ENCODE data around the gene PEX19.
A peak's percentile ranks its signal among the peaks of the same experiment; 100 is the strongest.

Gene PEX19

GRCh38 chr1:160284782-160285344 is at the start of gene PEX19:
Gene PEX19 (minus strand): TSS chr1:160285133. CDS start chr1:160285124, 9 bp downstream.
- H3K27me3 ChIP-seq (ENCODE audit: low read depth), result no peaks in the 10 kb centered on the region
- H3K36me3 ChIP-seq (replicated peaks), result peaks cover 34% of the 10 kb centered on the region
- peak within 1 kb of the TSS; percentile 76 for H3K4me3 ChIP-seq
- H3K9me3 ChIP-seq, result no peaks in the 10 kb centered on the region
- H3K4me1 ChIP-seq, result peaks cover 3% of the 10 kb centered on the region
- in situ Hi-C loops (cut with MboI; ENCODE audit: low sequenced_read_pairs), result no loop called here
- peak; percentile 85 to 96 for DNase-seq (ENCODE audit: low spot score in 2 of 2)

DNA sequence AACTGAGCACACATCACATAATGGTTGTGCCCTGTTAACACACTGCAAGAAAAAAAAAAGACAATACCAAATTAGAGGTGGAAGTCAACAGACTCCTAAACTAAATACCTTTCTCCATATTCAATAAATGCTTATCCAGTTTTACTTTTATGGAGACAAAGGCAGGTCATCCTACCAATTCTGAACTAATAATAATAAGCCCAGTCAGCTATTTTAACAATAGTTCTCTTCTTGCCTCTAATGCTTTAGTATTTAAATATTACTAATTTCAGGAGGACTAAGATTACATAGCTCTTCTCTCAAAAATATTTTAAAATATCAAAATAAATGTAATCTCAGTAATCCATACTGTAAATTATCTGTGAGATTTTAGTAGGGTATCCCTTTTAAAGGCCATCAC is 47.6 kb upstream of the PEX19 start:
- no peaks in the 10 kb centered on the region for H3K9me3 ChIP-seq
- in situ Hi-C loops (cut with MboI; ENCODE audit: low sequenced_read_pairs), result no loop called here

DNA sequence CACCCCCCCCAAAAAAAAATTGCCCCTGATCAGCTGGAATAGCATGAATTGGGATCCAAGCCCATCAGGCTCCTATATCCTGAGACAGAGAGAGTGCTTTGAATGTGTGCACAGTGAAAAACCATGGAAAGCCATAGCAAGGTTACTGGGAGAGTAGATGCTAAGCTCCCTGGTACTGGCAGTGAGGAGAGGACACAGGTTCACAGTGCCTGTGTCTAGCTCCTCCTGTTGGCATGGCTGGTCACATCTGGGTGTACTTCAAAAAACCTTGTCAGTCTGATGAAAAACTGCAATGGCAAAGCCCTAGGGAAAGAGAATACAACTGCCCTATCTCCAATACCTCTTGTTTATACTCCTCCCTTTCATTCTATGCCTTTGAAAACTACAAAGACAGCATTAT is 45.2 kb upstream of the PEX19 start:
- no peak overlapping the region for H3K4me3 ChIP-seq
- H3K4me1 ChIP-seq, result no peaks in the 10 kb centered on the region
- DNase-seq (ENCODE audit: low spot score in 2 of 2), result no peak
- H3K27me3 ChIP-seq (ENCODE audit: low read depth), result no peaks in the 10 kb centered on the region
- H3K36me3 ChIP-seq (replicated peaks), result peaks cover 92% of the 10 kb centered on the region
- no peaks in the 10 kb centered on the region for H3K9me3 ChIP-seq
- in situ Hi-C loops (cut with MboI; ENCODE audit: low sequenced_read_pairs), result no loop called here

More for the DNA sequence above, 47.6 kb upstream of the PEX19 start:
- H3K36me3 ChIP-seq (replicated peaks), result peaks cover 85% of the 10 kb centered on the region
- H3K27me3 ChIP-seq (ENCODE audit: low read depth), result no peaks in the 10 kb centered on the region
- no peaks in the 10 kb centered on the region for H3K4me1 ChIP-seq
- H3K4me3 ChIP-seq, result no peak overlapping the region
- DNase-seq (ENCODE audit: low spot score in 2 of 2), result no peak

DNA sequence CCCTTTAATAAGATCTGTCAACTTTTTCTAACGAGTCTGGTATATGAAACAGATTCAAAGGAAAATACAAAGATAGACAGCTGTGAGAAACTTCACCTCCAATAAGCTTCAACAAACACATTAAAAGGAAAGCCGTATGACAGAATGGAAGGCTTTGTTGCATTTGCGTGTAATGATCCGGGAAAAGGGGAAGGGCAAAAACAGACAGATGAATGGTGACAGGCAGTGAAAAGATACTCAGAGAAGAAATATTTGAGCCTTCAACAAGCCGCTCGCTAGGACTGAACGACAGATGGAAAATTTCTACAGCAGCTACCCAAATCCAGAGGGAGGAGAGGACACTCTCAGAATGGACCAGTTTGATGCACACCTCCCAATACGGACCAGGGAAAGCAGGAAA is 43.3 kb upstream of the PEX19 start:
- H3K4me1 ChIP-seq, result no peaks in the 10 kb centered on the region
- H3K27me3 ChIP-seq (ENCODE audit: low read depth), result no peaks in the 10 kb centered on the region
- in situ Hi-C loops (cut with MboI; ENCODE audit: low sequenced_read_pairs), result no loop called here
- no peaks in the 10 kb centered on the region for H3K9me3 ChIP-seq
- peaks cover 88% of the 10 kb centered on the region for H3K36me3 ChIP-seq (replicated peaks)
- no peak for DNase-seq (ENCODE audit: low spot score in 2 of 2)
- no peak overlapping the region for H3K4me3 ChIP-seq

DNA sequence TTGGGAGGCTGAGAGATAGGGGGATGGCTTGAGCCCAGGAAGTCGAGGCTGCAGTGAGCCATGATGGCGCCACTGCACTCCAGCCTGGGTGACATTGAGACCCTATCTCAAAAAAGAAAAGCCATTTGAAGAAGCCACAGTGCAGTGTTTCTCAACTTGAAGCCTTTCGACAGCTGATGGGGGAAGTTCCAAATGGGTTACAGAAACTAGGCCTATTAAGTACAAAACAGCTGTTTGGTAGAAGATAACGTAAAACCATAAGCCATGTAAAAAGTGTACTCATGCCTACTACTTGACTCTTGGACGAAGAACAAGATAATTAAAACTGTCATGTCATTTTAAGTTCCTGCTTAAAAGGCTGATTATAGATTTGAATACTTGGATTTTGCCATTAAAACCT is 41.5 kb upstream of the PEX19 start:
- in situ Hi-C loops (cut with MboI; ENCODE audit: low sequenced_read_pairs), result no loop called here
- Histone ChIP-seq H3K36me3 (replicated peaks) (peaks cover 89% of the 10 kb centered on the region), H3K9me3 (no peaks in the 10 kb centered on the region), H3K27me3 (ENCODE audit: low read depth) (no peaks in the 10 kb centered on the region), H3K4me3 (no peak overlapping the region), H3K4me1 (no peaks in the 10 kb centered on the region)
- no peak for DNase-seq (ENCODE audit: low spot score in 2 of 2)

DNA sequence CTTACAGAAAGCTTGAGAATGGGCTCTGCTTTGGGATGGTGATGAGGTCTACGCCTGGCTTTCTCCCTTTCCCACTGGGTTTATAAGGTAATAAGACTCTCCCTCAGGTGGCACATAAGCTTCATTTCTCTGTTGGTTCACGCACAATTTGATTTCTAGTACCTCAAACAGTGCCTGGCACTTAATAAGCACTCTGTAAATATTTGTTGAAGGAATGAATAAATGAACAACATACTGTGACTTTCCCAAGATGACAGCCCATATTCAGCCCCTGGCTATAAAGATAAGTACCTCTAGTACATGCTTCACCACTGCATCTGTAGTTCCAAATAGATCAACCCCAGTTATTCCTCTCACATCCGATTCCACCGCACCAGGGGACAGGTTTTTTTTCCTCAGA is 40.3 kb upstream of the PEX19 start:
- Histone ChIP-seq H3K4me3 (no peak overlapping the region), H3K27me3 (ENCODE audit: low read depth) (no peaks in the 10 kb centered on the region), H3K9me3 (no peaks in the 10 kb centered on the region), H3K4me1 (no peaks in the 10 kb centered on the region), H3K36me3 (replicated peaks) (peaks cover 79% of the 10 kb centered on the region)
- no peak for DNase-seq (ENCODE audit: low spot score in 2 of 2)
- in situ Hi-C loops (cut with MboI; ENCODE audit: low sequenced_read_pairs), result no loop called here

GRCh38 chr1:160322831-160323230 is 37.9 kb upstream of the PEX19 start:
- Histone ChIP-seq H3K4me3 (no peak overlapping the region), H3K36me3 (replicated peaks) (peaks cover 65% of the 10 kb centered on the region), H3K9me3 (no peaks in the 10 kb centered on the region), H3K27me3 (ENCODE audit: low read depth) (no peaks in the 10 kb centered on the region), H3K4me1 (no peaks in the 10 kb centered on the region)
- DNase-seq (ENCODE audit: low spot score in 2 of 2), result no peak
- in situ Hi-C loops (cut with MboI; ENCODE audit: low sequenced_read_pairs), result no loop called here

DNA sequence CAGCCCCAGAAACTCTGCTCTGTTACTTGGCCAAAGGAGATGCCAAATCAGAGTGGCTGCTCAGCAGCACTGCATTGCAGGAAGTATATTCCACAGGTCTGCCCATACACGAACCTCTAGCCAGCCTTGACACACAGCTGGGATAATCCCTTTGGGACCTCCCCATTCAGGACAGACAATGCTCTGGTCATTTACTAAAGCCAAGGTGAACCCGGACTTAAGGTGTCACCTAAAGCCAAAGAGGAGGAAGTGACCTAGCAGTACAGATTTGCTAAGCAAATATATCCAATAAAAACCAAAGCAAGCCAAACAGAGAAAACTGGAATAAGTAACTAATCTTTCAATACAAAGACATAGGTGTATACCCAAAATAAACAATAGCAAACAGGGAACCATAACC is 30.4 kb upstream of the PEX19 start:
- Histone ChIP-seq H3K27me3 (ENCODE audit: low read depth) (no peaks in the 10 kb centered on the region), H3K4me1 (no peaks in the 10 kb centered on the region), H3K4me3 (no peak overlapping the region), H3K36me3 (replicated peaks) (peaks cover 85% of the 10 kb centered on the region), H3K9me3 (no peaks in the 10 kb centered on the region)
- in situ Hi-C loops (cut with MboI; ENCODE audit: low sequenced_read_pairs), result no loop called here
- DNase-seq (ENCODE audit: low spot score in 2 of 2), result no peak

- in situ Hi-C loops (cut with MboI; ENCODE audit: low sequenced_read_pairs), result no loop called here
- H3K36me3 ChIP-seq (replicated peaks), result peaks cover 97% of the 10 kb centered on the region
- DNase-seq (ENCODE audit: low spot score in 2 of 2), result no peak
- no peaks in the 10 kb centered on the region for H3K9me3 ChIP-seq
- no peaks in the 10 kb centered on the region for H3K4me1 ChIP-seq
- H3K4me3 ChIP-seq, result no peak overlapping the region
- no peaks in the 10 kb centered on the region for H3K27me3 ChIP-seq (ENCODE audit: low read depth)
These were observed 24.6 kb upstream of the PEX19 start for GRCh38 chr1:160309571-160309970.

DNA sequence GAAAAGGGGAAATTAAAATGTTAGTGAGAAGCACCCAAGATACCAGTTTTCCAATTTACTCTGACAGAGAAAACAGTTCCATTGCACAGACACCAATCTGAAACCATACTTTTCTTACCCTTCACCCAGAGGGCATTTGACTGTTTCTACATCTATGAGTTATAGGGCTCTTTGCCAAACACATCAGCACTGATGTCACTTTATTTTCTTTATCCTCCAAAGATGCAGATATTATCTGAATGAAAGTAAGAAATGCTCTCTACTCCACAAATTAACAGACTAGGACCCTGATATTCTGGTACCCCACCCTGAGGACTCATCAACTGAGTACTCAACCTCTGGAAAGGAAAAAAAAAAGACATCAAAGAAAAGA is 24.2 kb upstream of the PEX19 start:
- Histone ChIP-seq H3K4me3 (no peak overlapping the region), H3K9me3 (no peaks in the 10 kb centered on the region), H3K36me3 (replicated peaks) (peaks cover 97% of the 10 kb centered on the region), H3K4me1 (no peaks in the 10 kb centered on the region), H3K27me3 (ENCODE audit: low read depth) (no peaks in the 10 kb centered on the region)
- DNase-seq (ENCODE audit: low spot score in 2 of 2), result no peak
- in situ Hi-C loops (cut with MboI; ENCODE audit: low sequenced_read_pairs), result no loop called here

GRCh38 chr1:160308451-160309184 is 23.7 kb upstream of the PEX19 start:
- Histone ChIP-seq H3K27me3 (ENCODE audit: low read depth) (no peaks in the 10 kb centered on the region), H3K9me3 (no peaks in the 10 kb centered on the region), H3K36me3 (replicated peaks) (peaks cover 97% of the 10 kb centered on the region), H3K4me1 (no peaks in the 10 kb centered on the region), H3K4me3 (no peak overlapping the region)
- DNase-seq (ENCODE audit: low spot score in 2 of 2), result no peak
- in situ Hi-C loops (cut with MboI; ENCODE audit: low sequenced_read_pairs), result no loop called here

DNA sequence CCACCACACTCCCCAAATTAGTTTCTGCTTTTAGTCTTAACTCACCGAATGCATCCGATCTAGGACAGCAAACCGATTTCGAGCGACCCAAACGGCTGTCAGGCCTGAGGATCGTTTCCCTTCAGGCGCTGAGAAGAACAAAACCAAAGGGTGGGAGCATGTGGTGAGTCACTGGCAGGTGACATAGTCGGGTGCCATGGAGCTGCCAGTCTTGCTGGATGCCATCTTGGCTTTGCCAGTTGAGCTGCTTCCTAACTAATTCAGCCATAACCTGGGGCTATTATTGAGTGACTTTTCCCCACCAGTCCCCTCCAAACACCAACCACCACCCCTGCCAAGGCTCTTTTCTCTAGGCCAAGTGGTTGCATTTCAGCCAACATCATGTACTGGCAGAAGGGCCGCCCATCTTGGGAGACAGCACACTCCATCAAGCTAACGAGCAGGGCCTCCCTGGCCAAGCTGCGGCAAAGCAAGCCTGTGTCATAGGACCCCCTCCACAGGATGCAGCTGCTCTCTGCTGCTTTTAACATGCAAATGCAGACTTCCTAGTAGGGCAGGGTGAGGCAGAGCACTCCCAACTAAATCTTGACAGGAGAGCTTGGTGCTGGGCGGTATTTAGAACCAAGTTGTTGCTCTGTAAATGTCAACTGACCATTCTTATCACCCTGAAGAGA is 22.3 kb upstream of the PEX19 start:
- H3K4me1 ChIP-seq, result no peaks in the 10 kb centered on the region
- H3K36me3 ChIP-seq (replicated peaks), result peaks cover 92% of the 10 kb centered on the region
- no peaks in the 10 kb centered on the region for H3K27me3 ChIP-seq (ENCODE audit: low read depth)
- no peaks in the 10 kb centered on the region for H3K9me3 ChIP-seq
- no peak overlapping the region for H3K4me3 ChIP-seq
- no peak for DNase-seq (ENCODE audit: low spot score in 2 of 2)
- in situ Hi-C loops (cut with MboI; ENCODE audit: low sequenced_read_pairs), result no loop called here

DNA sequence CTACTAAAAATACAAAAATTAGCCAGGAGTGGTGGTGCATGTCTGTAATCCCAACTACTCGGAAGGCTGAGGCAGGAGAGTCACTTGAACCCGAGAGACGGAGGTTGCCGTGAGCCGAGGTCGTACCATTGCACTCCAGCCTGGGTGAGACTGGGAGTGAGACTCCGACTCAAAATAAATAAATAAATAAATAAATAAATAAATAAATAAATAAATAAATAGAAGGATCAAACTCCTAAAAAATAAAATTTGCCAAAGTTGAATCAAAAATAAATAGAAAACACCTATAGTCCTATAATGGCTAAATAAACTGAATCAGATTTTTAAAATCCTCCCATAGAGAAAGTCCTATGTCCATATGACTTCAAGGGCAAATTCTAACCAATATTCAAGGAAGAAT is 15.2 kb upstream of the PEX19 start:
- H3K36me3 ChIP-seq (replicated peaks), result peaks cover 81% of the 10 kb centered on the region
- no peaks in the 10 kb centered on the region for H3K4me1 ChIP-seq
- H3K9me3 ChIP-seq, result no peaks in the 10 kb centered on the region
- in situ Hi-C loops (cut with MboI; ENCODE audit: low sequenced_read_pairs), result no loop called here
- no peak for DNase-seq (ENCODE audit: low spot score in 2 of 2)
- no peaks in the 10 kb centered on the region for H3K27me3 ChIP-seq (ENCODE audit: low read depth)
- no peak overlapping the region for H3K4me3 ChIP-seq

DNA sequence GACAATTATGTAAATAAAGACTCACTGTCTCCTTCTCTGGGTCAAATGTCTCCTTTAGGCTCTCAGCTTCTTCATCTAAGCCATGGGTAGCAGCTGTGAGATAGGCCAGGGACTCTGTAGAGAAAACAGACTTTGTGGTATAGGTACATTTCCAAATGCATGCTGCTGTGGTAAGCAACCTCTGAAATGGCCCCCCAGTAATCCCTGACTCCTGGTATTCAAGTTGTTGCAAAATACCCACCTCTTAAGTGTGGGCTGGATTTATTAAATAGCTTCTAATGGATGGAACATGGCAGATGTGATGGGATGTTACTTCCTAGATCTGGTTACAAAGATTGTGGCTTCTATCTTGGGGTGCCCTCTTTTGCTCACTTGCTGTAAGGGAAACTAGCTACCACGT is 11.1 kb upstream of the PEX19 start:
- no peaks in the 10 kb centered on the region for H3K27me3 ChIP-seq (ENCODE audit: low read depth)
- no peak for DNase-seq (ENCODE audit: low spot score in 2 of 2)
- H3K4me3 ChIP-seq, result no peak overlapping the region
- no peaks in the 10 kb centered on the region for H3K4me1 ChIP-seq
- peaks cover 92% of the 10 kb centered on the region for H3K36me3 ChIP-seq (replicated peaks)
- in situ Hi-C loops (cut with MboI; ENCODE audit: low sequenced_read_pairs), result no loop called here
- no peaks in the 10 kb centered on the region for H3K9me3 ChIP-seq
